Tibial nerve (tissue), 3 donors: Measurements from ENCODE around the gene FGF18.

ENCODE experiments used
- POLR2A ChIP-seq, 2 donors: fragments of 450-650 bp; IDR thresholded peaks; one replicate each; pipeline ENCODE4 v1.6.1; 2017; ENCODE audit warnings: antibody characterized with exemption in 2 of 2, mild to moderate bottlenecking in 2 of 2, moderate library complexity in 2 of 2
- TF ChIP-seq, protein P1 (sequence below), 5 experiments: fragments of 200-600 bp in 3 of 5; fragments of 450-650 bp in 2 of 5; sonication (generic) in 3 of 5; IDR thresholded peaks; one replicate each; pipeline ENCODE4 v1.5.1; 2016 to 2019; ENCODE audit warnings: antibody characterized with exemption in 5 of 5, mild to moderate bottlenecking in 3 of 5, moderate library complexity in 2 of 5

DNA sequence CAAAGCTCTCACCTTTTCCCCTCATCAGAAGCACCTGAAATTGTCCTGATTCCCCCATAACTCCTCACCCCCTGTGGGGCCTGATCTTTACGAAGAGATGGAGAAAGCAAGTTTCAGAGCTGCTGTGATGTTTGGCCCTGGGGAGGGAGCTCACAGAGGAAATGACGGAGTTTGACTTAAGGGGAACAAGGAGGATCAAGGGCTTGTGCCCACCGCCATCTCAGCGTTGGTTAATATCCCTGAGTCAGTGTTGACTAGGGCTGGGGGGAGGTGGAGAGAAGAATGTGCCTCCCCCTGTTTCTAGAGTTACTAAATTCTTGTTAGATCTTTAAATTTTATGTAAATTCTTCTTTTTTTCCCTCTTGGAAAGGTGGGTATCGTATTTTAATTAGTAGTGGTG is 27.8 kb downstream of the FGF18 start:
- TF ChIP-seq POLR2A (IDR thresholded peaks at IDR 0.05), result no peak
- TF ChIP-seq, protein P1, sequence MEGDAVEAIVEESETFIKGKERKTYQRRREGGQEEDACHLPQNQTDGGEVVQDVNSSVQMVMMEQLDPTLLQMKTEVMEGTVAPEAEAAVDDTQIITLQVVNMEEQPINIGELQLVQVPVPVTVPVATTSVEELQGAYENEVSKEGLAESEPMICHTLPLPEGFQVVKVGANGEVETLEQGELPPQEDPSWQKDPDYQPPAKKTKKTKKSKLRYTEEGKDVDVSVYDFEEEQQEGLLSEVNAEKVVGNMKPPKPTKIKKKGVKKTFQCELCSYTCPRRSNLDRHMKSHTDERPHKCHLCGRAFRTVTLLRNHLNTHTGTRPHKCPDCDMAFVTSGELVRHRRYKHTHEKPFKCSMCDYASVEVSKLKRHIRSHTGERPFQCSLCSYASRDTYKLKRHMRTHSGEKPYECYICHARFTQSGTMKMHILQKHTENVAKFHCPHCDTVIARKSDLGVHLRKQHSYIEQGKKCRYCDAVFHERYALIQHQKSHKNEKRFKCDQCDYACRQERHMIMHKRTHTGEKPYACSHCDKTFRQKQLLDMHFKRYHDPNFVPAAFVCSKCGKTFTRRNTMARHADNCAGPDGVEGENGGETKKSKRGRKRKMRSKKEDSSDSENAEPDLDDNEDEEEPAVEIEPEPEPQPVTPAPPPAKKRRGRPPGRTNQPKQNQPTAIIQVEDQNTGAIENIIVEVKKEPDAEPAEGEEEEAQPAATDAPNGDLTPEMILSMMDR (IDR thresholded peaks at IDR 0.05), result no peak
